Muscle of back (tissue), 11 donors: ENCODE measurements around the gene CXorf58. TPM values are rescaled to one million over a fixed set of nuclear protein-coding genes. Genes with fewer than 3 reads are reported as not detected.
"Not testable (repeated sequence)": the region's sequence is repeated elsewhere in the genome, so short reads cannot be mapped to it uniquely, and the experiment has no call there.

ENCODE experiments used
- DNase-seq, 3 donors: peaks; one replicate each; pipeline versions ENCODE4 v3.0.0 to v3.0.0-alpha.2; 2013
- polyA plus RNA-seq, 10 donors: library from polyadenylated mRNA; unstranded; fragments of 120-200 nt; gene quantifications; one replicate each; pipeline ENCODE4 v1.2.1, GENCODE V29; 2013; ENCODE audit not compliant: insufficient read length in 10 of 10

Gene CXorf58
- polyA plus RNA-seq, 10 donors, result 0.08 to 0.10 TPM; not detected in 8

DNA sequence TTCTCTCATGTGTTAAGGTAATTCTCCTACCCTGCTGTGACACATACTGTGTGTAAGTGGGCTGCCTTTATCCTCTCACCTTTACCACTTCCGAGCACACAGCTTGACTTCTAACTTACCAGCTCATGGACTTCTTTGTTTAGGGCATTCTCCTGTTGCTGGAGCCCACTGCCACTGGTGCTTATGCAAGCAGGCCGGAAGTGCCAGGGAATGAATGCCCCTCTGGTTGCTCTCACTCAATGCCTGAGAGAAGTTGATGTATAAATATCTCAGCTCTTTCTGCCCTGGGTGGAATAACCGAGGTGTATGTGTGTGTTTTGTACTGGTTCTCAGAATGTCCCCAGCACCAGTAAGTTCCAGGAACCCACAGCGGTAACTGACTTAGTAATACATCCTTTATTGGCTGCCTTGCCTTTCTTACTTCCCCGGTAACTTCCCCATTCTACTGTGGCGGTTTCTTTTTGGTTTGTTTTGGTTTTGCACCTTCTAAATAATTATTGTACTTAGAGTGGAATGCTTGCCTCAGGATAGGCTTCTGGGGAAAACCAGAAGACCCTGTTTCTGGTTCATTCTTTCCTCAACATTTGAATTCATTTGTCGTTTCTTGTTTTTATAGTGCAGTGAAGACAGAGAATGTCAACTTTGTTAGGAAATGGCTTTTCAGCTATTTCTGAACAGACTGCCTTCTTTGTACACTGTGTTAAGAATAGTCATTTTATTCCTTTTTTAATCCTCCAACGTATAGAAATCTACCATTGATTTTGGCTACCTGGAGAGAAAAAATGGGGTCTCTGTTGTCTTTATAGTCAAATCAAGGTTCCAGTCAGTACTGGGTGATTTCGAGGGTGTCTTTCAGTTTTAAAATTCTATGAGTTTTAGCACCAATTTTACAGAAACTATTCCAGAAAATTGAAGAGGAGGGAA lies 45.4 kb downstream of the CXorf58 start:
- DNase-seq, result no peak

DNA sequence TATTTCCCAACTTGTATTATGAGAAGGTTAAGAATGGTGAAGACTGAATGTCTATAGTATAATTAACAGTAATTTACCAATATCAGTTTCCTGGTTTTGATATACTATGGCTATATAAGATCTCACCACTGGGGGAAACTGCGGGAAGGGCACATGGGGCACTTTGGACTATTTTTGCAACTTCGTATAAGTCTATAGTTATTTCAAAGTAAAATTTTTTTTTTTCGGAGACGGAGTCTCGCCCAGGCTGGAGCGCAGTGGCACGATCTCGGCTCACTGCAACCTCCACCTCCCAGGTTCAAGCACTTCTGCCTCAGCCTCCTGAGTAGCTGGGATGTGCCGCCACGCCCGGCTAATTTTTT lies 46.1 kb downstream of the CXorf58 start:
- DNase-seq, result no peak

DNA sequence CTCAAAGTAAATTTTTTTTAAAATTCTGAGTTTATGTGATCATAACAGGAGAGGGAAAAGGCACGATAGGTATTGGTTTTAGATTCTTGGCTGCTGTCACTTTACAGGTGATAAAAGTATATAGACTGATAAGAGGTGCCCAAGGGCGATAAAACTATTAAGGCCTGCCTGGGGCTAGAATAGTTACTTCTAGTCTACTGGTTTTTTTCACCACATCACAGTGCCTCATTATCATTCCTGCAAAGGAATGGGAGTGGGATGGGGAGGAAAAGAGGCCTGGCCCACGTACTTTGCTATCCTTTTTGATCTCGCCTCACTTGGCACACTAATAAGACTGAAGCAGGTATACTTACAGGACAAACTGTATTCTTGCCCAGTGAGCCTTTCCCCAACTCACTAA lies 46.6 kb downstream of the CXorf58 start:
- no peak for DNase-seq

DNA sequence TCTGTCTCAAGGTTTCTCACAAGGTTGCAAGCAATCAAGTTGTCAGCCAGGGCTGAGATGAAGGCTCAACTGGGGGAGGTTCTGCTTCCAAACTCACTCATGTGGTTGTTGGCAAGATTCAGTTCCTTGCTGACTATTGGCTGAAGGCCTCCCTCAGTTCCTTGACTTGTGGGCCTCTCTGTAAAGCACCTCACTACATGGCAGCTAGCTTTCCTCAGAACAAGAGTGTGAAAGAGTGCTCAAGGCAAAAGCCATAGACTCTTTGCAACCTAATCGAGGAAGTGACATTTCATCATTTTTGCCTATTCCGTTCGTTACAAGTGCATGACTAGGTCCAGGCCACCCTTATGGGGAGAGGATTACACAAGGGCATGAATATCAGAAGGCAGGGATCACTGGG lies 52.0 kb downstream of the CXorf58 start:
- no peak for DNase-seq

DNA sequence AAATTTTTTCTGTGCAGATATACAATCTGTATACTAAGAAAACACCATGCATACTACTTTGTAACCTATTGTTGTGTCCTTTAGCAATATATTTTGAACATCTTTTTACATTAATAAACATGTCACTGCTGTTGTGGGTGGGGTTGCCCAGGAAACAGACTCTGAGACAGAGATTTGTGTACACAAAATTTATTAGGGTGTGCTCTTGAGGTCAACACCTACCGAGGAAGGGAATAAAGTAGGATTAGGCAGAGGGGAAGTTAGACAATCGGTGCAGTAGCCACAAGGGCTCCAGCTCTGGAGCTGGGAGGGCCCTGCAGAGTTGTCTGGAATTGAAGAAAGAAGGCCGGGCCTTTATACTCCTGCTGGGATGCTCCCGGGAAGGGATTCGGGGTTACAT lies 56.4 kb downstream of the CXorf58 start:
- no peak for DNase-seq

DNA sequence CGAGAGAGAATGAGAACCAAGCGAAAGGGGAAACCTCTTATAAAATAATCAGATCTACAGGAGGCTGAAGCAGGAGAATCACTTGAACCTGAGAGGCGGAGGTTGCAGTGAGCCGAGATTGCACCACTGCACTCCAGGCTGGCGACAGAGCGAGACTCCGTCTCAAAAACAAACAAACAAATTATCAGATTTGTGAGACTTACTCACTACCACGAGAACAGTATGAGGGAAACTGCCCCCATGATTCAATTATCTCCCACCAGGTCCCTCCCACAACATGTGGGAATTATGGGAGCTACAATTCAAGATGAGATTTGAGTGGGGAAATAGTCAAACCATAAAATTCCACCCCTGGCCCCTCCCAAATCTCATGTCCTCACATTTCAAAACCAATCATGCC lies 57.8 kb downstream of the CXorf58 start:
- DNase-seq, result not testable (repeated sequence)

DNA sequence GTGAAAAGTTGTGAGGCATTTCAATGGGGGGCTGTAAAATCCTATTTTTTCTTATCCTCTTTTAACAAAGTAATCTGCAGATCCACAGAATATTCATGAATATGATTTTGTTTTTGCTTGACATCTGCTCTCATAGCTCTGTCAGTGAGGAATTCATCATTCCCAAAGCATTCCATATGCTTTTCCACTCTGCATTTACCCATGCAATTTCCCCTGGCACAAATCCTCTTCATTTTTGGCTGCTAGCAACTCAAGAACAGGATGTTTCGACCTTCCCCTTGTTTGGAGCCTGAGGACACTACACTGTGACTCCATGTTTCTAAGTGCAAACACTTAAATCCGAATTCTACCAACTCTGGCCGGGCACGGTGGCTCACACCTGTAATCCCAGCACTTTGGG lies 70.7 kb downstream of the CXorf58 start:
- DNase-seq, result peak in 2 of 3 donors; percentile 17 to 48

DNA sequence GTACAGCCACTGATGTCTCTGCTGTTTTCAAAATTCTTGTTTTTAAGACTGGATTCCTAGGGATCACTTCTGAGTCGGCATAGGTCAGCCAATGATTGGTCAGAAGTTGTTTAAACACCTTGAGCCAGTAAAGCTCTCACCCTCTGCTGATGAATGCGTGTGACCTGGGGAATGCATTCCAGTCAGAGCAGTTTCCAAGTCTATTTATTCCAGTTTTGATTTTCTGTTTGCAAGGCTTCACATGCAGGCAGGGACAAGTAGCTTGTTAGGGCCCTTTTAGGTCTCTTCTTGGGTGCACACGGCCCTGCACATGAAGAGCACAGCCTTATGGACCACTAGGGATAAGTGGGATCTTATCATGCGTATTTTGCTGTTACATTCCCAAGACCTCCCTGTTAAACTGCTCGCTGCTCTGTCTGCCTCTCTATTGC lies 72.2 kb downstream of the CXorf58 start:
- peak in 1 of 3 donors; percentile 23 for DNase-seq

DNA sequence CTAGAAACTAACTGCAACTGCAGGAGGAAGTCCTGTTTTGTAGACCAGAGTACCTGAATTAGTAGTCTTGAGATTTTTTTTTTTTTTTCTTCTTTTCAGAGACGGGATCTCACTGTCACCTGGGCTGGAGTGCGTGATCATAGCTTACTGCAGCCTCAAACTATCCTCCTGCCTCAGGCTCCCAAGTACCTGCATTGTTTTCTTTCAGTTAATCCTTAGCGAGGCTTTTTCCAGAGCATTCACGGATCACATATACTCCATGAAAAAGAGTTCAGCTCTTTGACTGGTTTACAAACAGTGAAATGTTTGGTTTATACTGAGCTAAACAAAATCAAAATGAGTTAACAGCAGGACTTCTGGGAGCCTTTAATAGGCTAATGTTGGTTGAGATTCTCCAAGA lies 73.4 kb downstream of the CXorf58 start:
- no peak for DNase-seq

DNA sequence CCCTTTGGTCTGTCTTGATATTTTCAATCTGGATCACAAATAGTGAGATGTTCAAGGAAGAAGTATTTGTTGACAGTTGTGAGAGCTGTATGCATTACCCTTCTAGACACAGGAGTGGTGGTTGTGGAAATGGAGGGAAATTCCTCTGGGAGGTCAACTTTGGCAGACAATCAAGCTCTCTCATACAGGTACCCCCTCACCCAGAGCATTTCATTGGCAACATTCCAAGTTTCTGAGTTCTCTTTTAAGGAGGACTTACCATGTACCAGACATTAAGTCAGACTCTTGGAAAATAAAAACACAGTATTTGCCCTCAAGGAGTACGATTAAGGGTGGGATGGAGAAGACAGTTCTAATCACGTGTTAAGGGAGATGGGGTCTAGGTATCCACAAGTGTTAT lies 73.9 kb downstream of the CXorf58 start:
- DNase-seq, result no peak

DNA sequence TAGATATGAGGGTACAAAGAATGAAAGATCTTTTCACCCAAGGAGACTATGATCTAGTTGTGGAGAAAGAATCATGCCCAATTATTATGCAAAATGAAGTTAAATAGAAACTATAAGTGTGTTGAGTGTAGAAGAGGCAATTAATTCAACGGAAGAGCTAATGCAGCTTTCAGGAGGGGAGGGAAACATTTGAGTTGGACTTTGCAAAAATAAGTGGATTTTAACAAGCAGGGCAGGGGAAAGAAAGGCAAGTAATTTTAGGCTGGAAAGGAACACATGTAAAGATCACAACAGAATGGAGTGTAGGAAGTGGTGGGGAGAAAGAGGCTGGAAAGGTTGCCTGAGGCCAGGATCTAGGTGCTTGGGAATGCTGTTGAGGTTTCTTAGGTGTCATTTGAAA lies 75.1 kb downstream of the CXorf58 start:
- DNase-seq, result no peak

Other genes with a start within 250 kb of the CXorf58 start
- 100 to 1,000 TPM in 7 of 10 donors, 10 to 100 TPM in 3; 73.3 to 110 (median 101) TPM for gene PRDX4, start 240.5 kb upstream of the CXorf58 start, polyA plus RNA-seq
- 10 to 100 TPM; 42.6 to 77.5 (median 59.0) TPM for gene ACOT9, start 164.7 kb upstream of the CXorf58 start, polyA plus RNA-seq
- gene SAT1, start 124.8 kb upstream of the CXorf58 start, polyA plus RNA-seq, result 10 to 100 TPM; 36.2 to 57.8 (median 42.2) TPM
- 10 to 100 TPM; 16.3 to 21.3 (median 18.3) TPM for gene APOO, start 68 bp upstream of the CXorf58 start, polyA plus RNA-seq
- 10 to 100 TPM in 9 of 10 donors, 1 to 10 TPM in 1; 9.0 to 12.3 (median 11.5) TPM for gene KLHL15, start 119.2 kb downstream of the CXorf58 start, polyA plus RNA-seq
- gene EIF2S3, start 146.9 kb downstream of the CXorf58 start, polyA plus RNA-seq, result 100 to 1,000 TPM in 9 of 10 donors, 10 to 100 TPM in 1; 88.0 to 156 (median 133) TPM
- 10 to 100 TPM; 14.7 to 31.9 (median 18.2) TPM for gene ZFX, start 241.7 kb downstream of the CXorf58 start, polyA plus RNA-seq